NCI-H2171 (cell line): ENCODE data around the gene PGAM5.

Source experiments
- DNase-seq: peaks from one replicate; lab custom pipeline; 2025; lab: John Stamatoyannopoulos, UW

The PGAM5 gene

DNA sequence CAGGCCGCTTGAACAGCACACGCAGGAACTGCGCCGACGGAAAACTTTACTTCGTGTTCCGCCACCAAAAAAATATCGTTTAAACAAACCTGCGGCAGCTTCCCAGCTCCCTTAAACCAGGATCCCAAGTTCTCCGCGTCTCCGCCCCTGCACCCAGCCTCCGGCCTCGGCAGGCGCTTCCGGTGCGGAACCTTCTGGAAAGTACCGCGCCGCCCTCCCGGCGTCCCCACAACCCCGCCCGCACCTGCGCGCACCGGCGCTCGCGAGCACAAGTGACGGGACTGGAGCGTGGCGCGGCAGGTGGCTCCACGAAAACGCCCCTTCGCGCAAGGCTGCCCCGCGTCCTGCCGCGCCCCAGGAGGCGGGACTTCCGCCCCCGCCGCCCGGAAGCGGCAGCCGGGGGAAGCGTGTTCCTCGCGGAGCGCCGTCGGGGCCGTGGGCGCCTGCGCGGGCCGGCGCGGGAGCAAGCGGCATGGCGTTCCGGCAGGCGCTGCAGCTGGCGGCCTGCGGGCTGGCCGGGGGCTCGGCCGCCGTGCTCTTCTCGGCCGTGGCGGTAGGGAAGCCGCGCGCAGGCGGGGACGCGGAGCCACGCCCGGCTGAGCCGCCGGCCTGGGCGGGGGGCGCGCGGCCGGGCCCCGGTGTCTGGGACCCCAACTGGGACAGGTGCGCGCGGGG lies at the start of gene PGAM5:
Gene PGAM5, plus strand, starts transcription at position 438 of the 675 bp plus-strand sequence. Its CDS starts 35 bp downstream, at position 473.
- DNase-seq = peak; percentile 89

DNA sequence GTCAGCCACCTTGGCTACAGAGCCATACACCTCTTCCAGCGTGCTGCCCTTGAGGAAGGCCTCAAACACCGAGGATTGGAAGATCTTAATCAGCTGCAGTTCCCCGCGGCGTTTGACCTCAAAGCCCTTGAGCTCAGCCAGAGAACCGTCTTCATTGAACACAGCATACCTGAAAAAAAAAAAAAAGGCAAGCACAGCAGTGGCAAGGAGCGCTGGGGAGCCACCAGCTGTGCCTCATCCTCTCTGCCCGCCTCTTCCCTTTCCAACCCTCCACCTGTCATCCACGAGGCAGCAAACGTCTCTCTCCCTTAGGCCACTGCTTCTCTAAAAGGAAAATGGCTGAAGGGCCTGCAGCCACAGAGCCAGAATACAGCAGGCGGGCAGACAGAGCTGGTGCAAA lies 49.6 kb upstream of the PGAM5 start:
- DNase-seq = no peak

DNA sequence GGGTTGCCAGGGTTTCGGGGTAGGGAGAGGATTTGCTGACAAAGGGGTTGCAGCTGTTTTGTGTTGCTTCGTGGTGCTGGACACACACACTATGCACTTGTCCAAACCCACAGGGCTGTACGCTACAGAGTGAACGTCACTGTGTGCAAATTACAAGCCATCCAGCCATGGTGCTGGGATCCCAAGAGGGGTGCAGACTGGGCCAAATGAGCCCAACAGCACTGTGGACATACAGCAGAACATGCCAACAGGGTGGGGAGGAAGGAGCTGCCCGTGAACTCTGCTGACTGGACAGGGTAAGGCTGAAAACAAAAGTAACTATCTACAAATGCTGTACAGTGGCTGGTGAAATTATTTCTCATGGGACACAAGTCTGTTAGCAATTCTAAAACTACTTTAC lies 48.7 kb upstream of the PGAM5 start:
- DNase-seq = no peak

DNA sequence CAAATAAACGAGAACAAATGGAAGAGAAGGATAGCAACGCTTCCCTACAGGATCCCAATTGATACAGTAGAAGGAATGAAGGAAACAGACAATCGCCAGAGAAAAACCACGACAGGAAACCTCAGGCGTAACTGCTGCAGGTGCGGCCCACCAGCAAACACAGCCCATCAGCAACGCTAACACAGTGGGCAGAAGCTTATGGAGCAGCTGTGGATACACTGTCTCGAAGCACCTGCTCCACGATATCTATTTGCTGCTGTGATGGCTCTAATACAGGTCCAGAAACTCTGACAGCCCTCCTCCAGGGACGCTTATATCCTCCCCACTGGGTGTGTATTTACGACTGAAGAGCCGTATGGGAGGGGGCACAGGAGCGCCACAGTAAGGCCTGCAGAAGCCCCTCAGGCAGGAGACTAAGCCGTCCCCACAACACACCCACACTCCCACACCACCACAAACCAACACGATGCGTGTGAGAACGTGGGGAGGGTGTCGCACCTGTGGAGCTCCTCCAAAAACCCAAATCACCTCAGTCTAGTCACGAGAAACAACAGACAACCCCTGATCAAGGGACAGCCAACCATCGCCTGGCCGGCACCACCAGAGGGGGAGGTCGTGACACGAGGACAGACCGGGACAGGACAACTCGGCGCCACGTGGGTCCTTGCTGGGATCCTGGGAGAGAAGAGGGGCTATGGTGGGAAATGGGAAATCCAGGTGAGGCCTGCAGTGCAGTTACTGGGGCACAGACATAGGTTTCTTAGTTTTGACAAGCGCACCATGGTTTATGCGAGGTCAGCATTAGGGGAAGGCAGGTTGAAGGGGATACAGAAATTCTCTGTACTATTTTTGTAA lies 47.5 kb upstream of the PGAM5 start:
- no peak for DNase-seq

DNA sequence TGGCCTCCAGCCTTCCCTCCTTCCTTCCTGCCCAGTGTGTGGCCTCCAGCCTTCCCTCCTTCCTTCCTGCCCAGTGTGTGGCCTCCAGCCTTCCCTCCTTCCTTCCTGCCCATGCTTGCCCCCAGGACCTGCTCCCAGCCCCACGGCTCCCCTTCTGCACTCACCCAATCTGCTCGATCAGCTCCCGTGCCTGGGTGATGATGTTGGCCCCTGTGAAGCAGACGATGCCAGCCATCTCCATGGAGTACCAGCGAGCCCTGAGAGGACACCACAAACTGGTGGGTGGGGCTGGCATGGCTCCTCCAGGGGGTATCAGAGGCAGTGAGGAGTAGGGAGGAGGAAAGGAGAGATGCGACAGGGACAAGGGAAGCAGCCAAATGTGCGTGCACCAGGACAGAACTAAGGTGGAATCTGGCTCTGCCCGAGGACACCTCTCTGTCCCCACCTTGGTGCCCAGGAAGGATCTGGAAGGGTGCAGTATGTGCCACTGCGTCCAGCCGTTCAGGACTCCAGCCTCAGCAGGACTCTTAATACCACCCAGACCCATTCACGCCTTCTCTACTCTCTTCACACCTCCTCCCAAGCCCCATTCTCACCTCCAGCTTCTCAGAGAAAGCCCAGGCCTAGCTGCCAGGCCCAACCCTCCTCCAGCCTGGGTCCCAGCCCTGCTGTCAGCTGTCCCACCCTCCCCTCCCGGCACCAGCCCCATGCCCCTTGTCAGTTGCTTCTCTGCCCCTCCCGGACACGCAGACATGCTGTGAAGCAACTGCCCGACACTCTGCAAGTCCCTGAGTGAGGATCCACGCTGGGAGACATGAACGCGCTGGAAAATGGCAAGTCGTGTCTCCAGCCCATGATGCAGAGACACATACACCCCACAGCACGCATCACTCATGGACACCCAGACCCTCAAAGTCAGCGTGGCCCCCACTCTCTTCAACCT lies 46.2 kb upstream of the PGAM5 start:
- no peak for DNase-seq

DNA sequence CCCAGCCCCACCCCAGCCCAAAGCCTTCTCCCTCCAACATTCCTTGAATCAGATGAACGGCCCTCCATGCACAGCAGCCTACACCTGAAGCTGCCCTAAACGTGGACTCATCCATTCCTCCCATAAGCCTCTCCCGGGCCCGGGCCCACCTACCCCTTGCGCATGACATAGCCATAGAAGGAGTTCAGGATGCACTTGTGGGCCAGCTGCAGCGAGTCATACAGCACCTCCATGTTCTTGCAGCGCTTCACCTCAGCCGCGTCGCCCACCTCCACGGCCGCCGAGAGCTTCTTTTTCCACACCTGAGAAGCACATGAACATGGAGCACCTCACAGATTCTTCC lies 45.5 kb upstream of the PGAM5 start:
- no peak for DNase-seq

DNA sequence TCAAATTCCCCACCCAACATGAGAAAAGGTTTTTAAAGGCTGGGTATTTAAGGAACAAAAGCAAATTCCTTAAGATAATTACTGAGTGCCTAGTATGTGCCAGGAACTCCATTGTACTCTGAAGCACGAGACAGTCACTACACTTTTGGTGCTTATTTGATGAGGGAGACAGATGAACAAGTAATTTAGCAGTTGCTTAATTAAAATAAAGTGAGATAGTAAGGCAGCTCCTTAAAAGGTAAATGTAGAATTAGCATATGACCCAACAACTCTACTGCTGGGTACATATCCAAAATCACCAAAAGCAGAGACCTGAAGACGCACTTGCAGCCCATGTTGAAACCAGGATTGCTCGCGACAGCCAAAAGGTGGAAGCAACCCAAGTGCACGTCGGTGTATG lies 44.8 kb upstream of the PGAM5 start:
- no peak for DNase-seq

DNA sequence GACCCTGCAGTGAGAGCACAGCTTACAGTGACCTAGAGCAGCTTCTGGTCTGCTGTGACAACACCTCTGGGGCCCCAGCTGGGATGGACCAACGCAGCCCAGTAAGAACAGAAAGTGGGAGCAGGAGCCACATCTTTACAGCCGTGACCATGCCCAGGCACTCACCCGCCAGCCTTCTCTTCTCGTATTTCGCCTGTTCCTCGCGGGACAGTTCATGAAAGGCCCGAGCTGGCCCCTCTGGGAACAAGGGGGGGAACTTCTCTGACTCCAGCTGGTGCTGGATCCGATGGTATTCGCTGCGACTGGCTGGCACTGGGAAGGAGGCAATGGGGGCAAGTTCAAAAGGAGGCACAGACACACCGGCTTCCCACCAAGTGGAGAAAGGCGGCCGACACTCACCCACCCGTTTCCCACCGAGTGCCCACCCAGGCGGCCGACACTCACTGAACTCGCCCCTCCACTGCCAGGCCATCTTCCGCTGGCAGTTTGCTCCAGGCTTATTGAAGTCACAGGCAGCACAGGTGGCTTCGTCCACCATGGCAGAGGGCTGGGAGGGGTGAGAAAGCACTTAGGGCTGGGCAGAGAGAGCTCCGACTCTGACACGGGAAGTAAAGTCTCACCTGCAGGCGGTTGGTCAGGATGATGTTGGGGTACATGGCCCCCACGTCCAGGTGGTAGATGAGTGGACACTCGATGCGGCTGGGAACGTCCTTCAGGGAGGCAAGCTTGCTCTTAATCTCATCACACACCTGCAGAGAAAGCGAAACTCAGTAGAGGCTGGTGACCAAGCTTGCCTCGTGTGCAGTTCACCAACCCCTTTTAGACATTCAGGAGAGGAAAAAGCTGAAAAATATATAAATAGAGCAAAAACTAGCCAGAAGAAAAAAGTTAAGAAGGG lies 42.2 kb upstream of the PGAM5 start:
- DNase-seq = no peak

DNA sequence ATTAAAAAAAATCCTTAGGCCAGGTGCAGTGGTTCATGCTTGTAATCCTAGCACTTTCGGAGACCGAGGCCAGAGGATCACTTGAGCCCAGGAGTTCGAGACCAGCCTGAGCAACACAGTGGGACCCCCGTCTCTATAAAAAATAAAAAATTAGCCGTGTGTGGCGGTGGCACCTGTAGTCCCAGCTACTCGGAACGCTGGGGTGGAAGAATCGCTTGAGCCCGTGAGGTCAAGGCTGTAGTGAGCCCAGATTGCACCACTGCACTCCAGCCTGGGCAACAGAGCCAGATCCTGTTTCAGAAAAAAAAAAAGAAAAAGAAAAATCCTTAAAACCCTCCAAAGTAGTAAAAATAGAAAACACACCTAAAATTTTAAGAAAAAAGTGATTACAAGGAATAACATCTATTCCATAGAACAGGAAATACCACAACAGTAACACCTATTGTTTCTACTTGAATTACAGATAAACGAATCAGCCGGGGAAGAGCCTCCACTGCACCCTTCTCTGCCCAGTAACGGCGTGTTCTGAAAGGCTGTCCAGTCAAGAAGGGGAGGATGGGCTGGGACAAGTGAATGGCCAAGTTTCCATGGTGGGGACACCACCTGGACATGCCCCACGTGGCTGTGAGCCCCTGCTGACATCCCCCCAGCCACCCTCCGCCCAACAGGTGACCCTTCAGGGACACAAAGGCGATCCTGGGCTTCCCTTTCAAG lies 41.3 kb upstream of the PGAM5 start:
- no peak for DNase-seq

DNA sequence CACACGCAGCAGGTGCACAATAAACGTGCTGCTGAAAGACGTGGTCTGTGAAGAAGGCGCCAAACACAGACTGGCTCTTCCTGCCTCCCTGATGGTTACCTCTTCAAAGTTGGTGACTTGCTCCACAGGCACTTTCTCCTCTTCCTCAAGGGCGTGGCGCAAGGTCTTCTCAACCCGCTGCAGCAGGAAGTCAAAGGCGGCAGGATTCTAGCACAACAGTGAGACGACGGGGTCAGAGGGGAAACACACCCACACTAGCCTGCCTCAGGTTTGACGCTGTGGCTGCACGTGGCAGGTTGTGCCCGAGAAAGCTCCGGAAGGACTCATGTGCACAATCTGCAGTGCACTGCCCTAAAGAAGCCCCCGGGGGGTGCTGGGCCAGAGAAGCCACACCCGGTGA lies 38.5 kb upstream of the PGAM5 start:
- DNase-seq = no peak

DNA sequence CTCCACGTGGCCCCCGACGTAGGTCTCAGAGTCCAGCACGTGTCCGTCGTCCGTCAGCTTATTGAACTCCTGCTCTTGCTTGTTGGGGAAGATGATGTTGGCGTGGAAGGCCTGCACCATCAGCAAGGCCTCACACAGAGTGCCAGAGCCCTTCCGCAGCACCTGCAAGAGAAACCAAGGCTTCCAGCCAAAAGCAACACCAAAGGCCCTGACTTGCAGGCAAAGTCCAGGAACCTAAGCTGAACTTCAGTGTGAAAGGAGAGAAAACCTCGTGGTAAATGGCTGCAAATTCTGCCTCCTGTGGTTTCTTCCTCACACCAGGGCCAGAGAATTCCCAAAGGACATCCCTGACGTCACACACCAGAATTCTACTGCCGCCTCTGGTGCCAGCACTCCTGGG lies 38.0 kb upstream of the PGAM5 start:
- no peak for DNase-seq

DNA sequence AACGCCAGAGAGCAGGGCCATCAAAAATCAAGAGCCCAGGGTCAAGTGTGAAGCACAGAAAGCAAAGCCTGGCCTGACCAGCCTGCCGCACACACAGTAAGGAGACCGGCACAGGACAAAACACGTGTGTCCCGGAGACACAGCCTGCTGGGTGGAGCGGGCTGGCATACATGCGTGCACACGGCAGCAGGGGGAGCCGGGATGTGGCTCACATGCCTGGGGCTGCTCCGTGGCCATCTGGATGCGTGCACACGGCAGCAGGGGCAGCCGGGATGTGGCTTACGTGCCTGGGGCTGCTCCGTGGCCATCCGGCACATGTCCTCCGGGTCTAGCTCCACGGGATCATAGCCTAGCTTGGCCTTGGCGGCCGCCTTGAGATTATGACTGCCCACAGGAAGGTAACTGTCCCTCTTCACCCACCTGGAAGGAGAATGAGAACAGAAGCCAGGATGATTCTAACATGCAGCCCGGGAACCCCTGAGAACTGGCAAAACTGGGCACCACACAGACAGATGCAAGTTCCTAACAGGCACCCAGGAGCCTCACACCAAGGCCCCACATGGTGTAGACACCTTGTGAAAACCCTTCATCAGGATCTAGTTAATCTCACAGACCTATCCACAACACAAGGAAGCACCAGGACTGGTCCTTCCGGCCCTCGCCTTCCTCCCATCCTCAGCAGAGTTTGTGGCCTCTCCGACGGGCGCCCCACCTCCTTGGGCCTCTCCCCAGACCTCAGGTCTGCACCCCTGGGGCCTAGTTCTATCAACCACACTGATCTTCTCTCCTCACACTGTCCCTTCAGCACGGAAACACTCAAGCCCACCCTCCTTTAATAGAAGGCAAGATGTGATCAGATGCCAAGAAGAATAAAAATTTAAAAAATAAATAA lies 37.1 kb upstream of the PGAM5 start:
- DNase-seq = no peak

DNA sequence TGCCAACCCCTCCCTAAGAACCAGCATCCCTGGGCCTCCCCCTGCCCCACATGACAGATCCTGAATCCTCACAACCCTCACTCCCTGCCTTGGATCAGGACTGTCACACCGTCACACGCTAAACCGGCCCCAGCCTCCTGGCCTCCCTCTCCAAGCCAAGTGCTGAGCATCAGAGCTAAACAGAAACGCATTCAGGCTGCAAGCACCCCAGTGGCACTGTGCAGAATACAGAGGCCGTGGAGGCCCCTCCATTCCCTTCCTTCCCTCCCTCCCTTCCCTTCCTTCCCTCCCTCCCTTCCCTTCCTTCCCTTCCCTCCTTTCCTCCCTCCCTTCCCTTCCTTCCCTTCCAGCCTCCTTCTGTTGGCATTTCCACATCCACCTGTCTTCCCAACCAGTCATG lies 36.1 kb upstream of the PGAM5 start:
- DNase-seq = no peak

DNA sequence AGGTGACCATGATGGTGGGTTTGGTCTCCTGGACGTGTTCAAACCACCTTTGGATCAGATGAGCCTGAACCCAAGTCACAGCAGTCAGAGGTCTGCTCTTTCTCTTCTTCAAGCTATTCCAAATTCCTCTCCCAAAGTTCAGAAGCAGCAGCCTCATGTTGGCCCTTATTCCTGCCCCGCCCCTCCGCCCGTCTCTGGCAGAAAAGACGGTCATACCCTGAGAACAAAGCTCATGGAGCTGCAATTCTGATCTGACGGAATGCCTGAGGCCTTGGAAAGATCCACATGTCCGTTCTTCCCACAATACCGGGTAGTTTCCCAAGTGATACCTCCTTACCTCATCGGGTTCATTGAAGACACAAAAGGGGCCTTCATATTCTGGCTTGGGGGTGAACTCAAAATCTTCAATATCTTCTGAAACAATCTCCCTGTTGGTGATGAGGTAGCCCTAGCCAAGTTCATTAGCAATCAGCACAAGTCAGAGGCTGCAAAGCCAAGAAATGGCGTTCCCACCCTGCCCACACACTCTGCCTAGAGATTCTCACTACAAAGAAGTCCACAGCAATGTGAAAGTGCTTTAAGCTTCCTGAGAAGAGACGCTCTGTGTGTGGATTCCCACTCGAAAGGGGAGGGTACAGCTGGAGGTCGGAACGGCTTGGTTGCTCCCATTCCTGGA lies 34.7 kb upstream of the PGAM5 start:
- DNase-seq = no peak

DNA sequence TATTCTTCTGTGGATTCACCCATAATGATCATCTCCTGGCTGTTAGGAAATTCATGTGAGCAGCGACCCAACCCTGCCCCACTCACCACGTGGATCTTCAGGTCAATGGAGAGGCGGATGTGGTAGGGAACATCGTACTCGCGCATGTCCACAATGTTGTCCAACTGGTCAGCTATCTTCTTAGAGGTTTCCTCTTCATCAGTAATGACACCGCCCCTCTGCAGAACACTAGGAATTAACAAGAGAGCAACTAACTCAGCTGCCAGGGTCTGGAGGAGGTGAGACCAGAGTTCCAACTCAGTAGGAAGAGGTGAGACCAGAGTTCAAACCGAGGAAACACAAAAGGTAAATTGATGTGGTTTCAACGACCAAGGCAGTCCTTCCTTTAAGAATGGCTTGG lies 33.1 kb upstream of the PGAM5 start:
- no peak for DNase-seq

DNA sequence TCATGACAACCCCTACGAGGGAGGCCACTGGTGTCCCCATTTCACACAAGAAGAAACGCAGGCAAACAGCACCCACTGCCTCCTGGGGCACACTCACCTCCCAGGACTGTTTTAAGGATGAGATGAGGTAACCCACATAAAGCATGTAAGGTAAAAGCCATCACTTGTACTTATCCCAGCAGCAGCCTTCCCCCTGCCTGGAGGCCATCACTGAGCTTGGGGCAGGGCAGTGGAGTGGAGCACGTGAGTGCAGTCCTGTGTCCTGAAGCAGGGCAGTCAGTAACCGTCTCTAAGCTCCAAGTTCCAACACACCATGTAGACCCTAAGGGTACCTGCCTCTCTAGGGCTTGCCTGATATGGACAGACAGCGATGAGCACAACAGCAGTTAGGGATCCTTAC lies 25.2 kb upstream of the PGAM5 start:
- no peak for DNase-seq

DNA sequence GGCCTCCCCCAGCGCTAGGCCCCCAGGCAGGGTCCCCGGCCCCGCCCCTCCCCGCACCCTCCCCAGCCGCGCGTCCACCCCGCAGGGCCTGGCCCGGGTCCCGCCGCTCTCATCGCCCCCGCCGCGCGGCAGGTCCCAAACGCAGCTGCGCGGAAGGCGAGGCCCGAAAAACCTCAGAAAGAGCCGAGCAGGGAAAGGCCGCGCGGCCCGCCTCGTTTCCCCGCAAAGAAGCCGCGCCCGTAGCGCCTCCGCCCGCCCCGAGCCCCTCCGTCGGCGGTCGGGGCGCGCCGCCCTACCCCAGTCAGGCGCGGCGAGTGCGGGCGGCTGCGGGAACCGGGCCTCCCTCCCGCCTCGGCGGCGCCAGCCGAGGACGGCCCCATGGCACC lies 23.8 kb upstream of the PGAM5 start:
- DNase-seq = peak; percentile 34

DNA sequence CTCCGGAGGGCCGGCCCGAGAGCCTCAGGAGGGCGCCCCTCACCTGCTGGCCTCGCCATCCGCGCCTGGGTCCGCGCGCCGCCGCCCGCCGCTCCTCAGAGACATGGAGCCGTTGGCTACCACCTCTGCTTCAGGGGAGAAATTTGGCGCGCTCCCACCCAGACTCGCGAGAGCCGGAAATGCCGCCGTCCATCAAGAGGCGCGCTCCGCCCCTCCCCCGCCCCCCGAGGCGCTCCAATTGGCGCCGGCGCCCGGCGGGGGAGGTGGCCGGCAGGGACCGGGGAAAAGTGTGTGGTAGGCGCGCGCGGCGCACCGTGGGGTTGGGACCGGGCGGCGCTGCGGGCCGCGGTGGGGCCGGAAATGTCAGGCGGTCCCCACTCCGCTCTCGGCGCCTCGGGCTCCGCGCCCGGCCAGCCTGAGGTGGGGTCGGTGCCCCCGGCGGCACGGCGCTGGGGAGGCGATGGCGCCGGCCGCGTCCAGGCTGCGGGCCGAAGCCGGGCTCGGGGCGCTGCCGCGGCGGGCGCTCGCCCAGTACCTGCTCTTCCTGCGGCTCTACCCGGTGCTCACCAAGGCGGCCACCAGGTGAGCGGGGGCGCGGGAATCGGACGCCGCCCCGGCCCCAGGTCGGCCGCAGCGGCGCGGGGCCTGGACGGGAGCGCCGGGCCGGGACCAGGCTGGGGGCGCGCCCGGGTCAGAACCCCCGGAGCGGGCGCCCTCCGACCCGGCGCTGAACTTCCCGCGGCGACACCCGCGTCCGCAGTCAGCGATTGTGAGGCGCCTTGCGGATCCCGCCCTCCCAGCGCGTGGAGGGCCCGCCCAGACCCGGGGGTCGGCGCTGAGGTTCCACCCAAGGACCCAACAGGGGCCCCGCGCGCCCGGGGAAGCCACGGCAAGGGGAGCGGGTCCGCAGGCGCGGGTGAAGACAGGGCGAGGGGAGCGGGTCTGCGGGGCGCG lies 23.2 kb upstream of the PGAM5 start, which contains the start of the genes POLE and PXMP2:
Gene POLE, minus strand, starts transcription at position 132 of the 954 bp plus-strand sequence. Its CDS starts 27 bp downstream, at position 105.
Gene PXMP2, plus strand, starts transcription at position 377 of the 954 bp plus-strand sequence. Its CDS starts 84 bp downstream, at position 461.
- peak; percentile 96 for DNase-seq
